SU-DHL-6 (cell line): ENCODE results near the gene TRAT1.

Experiments used
- H2AFZ ChIP-seq: fragments of 200-600 bp; sonication (generic); 2 replicates; pipeline ENCODE4 v1.6.1; 2014; ENCODE audit warnings: low read depth, mild to moderate bottlenecking, moderate library complexity, mixed read lengths, antibody characterized with exemption, low read length; ENCODE audit not compliant: severe bottlenecking
- H3F3A ChIP-seq: fragments of 200-600 bp; shearing (Covaris generic); 2 replicates; pipeline ENCODE4 v1.6.0; 2016; ENCODE audit warnings: antibody characterized with exemption, mild to moderate bottlenecking; ENCODE audit not compliant: insufficient read depth
- H3K27ac ChIP-seq: fragments of 200-600 bp; sonication (generic); 2 replicates; pipeline ENCODE4 v1.5.1; 2016; ENCODE audit warnings: low read depth, mild to moderate bottlenecking, low read length, moderate library complexity, mixed read lengths
- H3K27me3 ChIP-seq: fragments of 200-600 bp; sonication (generic), shearing (Covaris generic); 2 replicates; pipeline ENCODE4 v1.6.0; 2014; ENCODE audit warnings: mild to moderate bottlenecking, low read length
- H3K36me3 ChIP-seq: fragments of 200-600 bp; sonication (generic); 2 replicates; pipeline ENCODE4 v1.6.1; 2014; ENCODE audit warnings: mild to moderate bottlenecking, low read length, mixed read lengths
- H3K4me2 ChIP-seq: fragments of 300-600, 200-600 bp; shearing (Covaris generic), sonication (generic); 2 replicates; pipeline ENCODE4 v1.6.0; 2014; ENCODE audit warnings: low read length, low read depth, mild to moderate bottlenecking; ENCODE audit not compliant: poor library complexity, severe bottlenecking
- H3K4me3 ChIP-seq: fragments of 200-600 bp; sonication (generic); 2 replicates; pipeline ENCODE4 v1.5.1; 2014; ENCODE audit warnings: antibody characterized with exemption, low read length, mild to moderate bottlenecking, mixed read lengths; ENCODE audit not compliant: insufficient read depth, poor library complexity, severe bottlenecking
- H3K79me2 ChIP-seq: fragments of 200-600 bp; sonication (generic); 2 replicates; pipeline ENCODE4 v1.6.1; 2014; ENCODE audit warnings: mild to moderate bottlenecking, low read length, moderate library complexity; ENCODE audit not compliant: insufficient read depth
- H3K9ac ChIP-seq: fragments of 200-600 bp; sonication (generic); 2 replicates; pipeline ENCODE4 v1.7.0; 2014; ENCODE audit warnings: mild to moderate bottlenecking, low read length
- H3K9me2 ChIP-seq: fragments of 200-600 bp; sonication (generic); replicated peaks from 2 replicates; pipeline ENCODE4 v1.6.1; 2014; ENCODE audit warnings: low read length; ENCODE audit not compliant: insufficient read depth
- H3K9me3 ChIP-seq: fragments of 200-600 bp; sonication (generic); 2 replicates; pipeline ENCODE4 v1.6.1; 2014; ENCODE audit warnings: low read length, mixed read lengths; ENCODE audit not compliant: insufficient read depth
- H4K20me1 ChIP-seq: fragments of 200-600 bp; sonication (generic); 2 replicates; pipeline ENCODE4 v1.6.1; 2014; ENCODE audit warnings: low read depth, mild to moderate bottlenecking, antibody characterized with exemption, low read length, moderate library complexity, mixed read lengths
- CTCF ChIP-seq: fragments of 200-600 bp; sonication (generic); IDR thresholded peaks from one replicate; pipeline ENCODE4 v1.5.1; 2017; ENCODE audit warnings: antibody characterized with exemption, mild to moderate bottlenecking, low read length, moderate library complexity; ENCODE audit not compliant: insufficient read depth, poor library complexity, severe bottlenecking
- EZH2phosphoT487 ChIP-seq: fragments of 200-600 bp; sonication (generic), shearing (Covaris generic); conservative IDR thresholded peaks from 2 replicates; pipeline ENCODE4 v1.6.1; 2018; ENCODE audit warnings: mild to moderate bottlenecking, antibody characterized with exemption, low read length, moderate library complexity, mixed read lengths

Gene TRAT1

GRCh38 chr3:108849075-108849474 lies 26.5 kb downstream of the TRAT1 start:
- H3K36me3 ChIP-seq: no peaks in the 10 kb centered on the region
- no peaks in the 10 kb centered on the region for H3F3A ChIP-seq
- H3K4me3 ChIP-seq: no peak overlapping the region
- no peak overlapping the region for H3K9ac ChIP-seq
- TF ChIP-seq EZH2phosphoT487 (no peak), CTCF (no peak)
- no peaks in the 10 kb centered on the region for H3K9me2 ChIP-seq
- no peaks in the 10 kb centered on the region for H3K9me3 ChIP-seq
- H3K27me3 ChIP-seq: no peaks in the 10 kb centered on the region
- no peak overlapping the region for H2AFZ ChIP-seq
- H3K79me2 ChIP-seq: no peaks in the 10 kb centered on the region
- H3K27ac ChIP-seq: no peak overlapping the region
- H4K20me1 ChIP-seq: no peaks in the 10 kb centered on the region
- no peak overlapping the region for H3K4me2 ChIP-seq

- Histone ChIP-seq H3K79me2 (no peaks in the 10 kb centered on the region), H3K4me2 (no peak overlapping the region), H2AFZ (no peak overlapping the region), H3K27me3 (no peaks in the 10 kb centered on the region), H3K9ac (no peak overlapping the region), H3K27ac (no peak overlapping the region), H4K20me1 (no peaks in the 10 kb centered on the region), H3K36me3 (no peaks in the 10 kb centered on the region), H3K9me2 (no peaks in the 10 kb centered on the region), H3K4me3 (no peak overlapping the region), H3K9me3 (no peaks in the 10 kb centered on the region), H3F3A (no peaks in the 10 kb centered on the region)
- no peak for TF ChIP-seq EZH2phosphoT487
- no peak for TF ChIP-seq CTCF
These were observed 38.8 kb downstream of the TRAT1 start for GRCh38 chr3:108861401-108861800.

- no peak overlapping the region for H3K9ac ChIP-seq
- no peaks in the 10 kb centered on the region for H3F3A ChIP-seq
- H3K4me2 ChIP-seq: no peak overlapping the region
- TF ChIP-seq CTCF (no peak), EZH2phosphoT487 (no peak)
- no peaks in the 10 kb centered on the region for H3K36me3 ChIP-seq
- H3K27ac ChIP-seq: no peak overlapping the region
- H3K27me3 ChIP-seq: no peaks in the 10 kb centered on the region
- H3K9me3 ChIP-seq: no peaks in the 10 kb centered on the region
- no peaks in the 10 kb centered on the region for H3K79me2 ChIP-seq
- H3K4me3 ChIP-seq: no peak overlapping the region
- no peak overlapping the region for H2AFZ ChIP-seq
- H4K20me1 ChIP-seq: no peaks in the 10 kb centered on the region
- H3K9me2 ChIP-seq: no peaks in the 10 kb centered on the region
These were observed 40.5 kb downstream of the TRAT1 start for GRCh38 chr3:108862865-108863798.
